ENCODE data around the gene ADAM23. TPM values are rescaled to one million over a fixed set of nuclear protein-coding genes. Genes with fewer than 3 reads are reported as not detected.

The ADAM23 gene
- total and polyA plus RNA-seq, 2 experiments from 2014 or later: 11.8 to 15.9 TPM

DNA sequence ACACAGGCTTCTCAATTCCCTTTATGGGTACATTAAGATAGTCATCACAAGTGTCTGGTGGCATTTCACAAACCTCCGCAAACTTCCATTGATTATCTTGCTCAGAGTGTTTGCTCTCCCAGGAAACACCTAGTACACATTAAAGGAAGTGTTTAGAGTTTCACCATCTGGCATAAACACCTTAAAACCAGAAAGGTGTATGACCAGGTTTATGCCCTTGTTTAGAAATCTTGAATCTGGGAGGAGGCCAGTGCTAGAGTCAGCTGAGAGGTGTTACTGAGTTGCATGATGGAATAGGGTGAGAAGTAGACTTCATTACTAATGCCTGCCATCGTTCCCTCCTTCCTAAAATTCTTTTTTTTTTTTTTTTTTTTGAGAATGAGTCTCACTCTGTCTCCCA lies 120.0 kb downstream of the ADAM23 start (continued):
- TF ChIP-seq, protein P1, sequence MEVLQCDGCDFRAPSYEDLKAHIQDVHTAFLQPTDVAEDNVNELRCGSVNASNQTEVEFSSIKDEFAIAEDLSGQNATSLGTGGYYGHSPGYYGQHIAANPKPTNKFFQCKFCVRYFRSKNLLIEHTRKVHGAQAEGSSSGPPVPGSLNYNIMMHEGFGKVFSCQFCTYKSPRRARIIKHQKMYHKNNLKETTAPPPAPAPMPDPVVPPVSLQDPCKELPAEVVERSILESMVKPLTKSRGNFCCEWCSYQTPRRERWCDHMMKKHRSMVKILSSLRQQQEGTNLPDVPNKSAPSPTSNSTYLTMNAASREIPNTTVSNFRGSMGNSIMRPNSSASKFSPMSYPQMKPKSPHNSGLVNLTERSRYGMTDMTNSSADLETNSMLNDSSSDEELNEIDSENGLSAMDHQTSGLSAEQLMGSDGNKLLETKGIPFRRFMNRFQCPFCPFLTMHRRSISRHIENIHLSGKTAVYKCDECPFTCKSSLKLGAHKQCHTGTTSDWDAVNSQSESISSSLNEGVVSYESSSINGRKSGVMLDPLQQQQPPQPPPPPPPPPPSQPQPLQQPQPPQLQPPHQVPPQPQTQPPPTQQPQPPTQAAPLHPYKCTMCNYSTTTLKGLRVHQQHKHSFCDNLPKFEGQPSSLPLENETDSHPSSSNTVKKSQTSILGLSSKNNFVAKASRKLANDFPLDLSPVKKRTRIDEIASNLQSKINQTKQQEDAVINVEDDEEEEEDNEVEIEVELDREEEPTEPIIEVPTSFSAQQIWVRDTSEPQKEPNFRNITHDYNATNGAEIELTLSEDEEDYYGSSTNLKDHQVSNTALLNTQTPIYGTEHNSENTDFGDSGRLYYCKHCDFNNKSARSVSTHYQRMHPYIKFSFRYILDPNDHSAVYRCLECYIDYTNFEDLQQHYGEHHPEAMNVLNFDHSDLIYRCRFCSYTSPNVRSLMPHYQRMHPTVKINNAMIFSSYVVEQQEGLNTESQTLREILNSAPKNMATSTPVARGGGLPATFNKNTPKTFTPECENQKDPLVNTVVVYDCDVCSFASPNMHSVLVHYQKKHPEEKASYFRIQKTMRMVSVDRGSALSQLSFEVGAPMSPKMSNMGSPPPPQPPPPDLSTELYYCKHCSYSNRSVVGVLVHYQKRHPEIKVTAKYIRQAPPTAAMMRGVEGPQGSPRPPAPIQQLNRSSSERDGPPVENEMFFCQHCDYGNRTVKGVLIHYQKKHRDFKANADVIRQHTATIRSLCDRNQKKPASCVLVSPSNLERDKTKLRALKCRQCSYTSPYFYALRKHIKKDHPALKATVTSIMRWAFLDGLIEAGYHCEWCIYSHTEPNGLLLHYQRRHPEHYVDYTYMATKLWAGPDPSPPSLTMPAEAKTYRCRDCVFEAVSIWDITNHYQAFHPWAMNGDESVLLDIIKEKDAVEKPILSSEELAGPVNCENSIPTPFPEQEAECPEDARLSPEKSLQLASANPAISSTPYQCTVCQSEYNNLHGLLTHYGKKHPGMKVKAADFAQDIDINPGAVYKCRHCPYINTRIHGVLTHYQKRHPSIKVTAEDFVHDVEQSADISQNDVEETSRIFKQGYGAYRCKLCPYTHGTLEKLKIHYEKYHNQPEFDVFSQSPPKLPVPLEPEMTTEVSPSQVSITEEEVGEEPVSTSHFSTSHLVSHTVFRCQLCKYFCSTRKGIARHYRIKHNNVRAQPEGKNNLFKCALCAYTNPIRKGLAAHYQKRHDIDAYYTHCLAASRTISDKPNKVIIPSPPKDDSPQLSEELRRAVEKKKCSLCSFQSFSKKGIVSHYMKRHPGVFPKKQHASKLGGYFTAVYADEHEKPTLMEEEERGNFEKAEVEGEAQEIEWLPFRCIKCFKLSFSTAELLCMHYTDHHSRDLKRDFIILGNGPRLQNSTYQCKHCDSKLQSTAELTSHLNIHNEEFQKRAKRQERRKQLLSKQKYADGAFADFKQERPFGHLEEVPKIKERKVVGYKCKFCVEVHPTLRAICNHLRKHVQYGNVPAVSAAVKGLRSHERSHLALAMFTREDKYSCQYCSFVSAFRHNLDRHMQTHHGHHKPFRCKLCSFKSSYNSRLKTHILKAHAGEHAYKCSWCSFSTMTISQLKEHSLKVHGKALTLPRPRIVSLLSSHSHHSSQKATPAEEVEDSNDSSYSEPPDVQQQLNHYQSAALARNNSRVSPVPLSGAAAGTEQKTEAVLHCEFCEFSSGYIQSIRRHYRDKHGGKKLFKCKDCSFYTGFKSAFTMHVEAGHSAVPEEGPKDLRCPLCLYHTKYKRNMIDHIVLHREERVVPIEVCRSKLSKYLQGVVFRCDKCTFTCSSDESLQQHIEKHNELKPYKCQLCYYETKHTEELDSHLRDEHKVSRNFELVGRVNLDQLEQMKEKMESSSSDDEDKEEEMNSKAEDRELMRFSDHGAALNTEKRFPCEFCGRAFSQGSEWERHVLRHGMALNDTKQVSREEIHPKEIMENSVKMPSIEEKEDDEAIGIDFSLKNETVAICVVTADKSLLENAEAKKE (CRISPR knock-in tag; IDR thresholded peaks at IDR 0.05): no peak
- TF ChIP-seq STAT1 (IDR thresholded peaks at IDR 0.05; ENCODE audit: unreplicated experiment): no peak

DNA sequence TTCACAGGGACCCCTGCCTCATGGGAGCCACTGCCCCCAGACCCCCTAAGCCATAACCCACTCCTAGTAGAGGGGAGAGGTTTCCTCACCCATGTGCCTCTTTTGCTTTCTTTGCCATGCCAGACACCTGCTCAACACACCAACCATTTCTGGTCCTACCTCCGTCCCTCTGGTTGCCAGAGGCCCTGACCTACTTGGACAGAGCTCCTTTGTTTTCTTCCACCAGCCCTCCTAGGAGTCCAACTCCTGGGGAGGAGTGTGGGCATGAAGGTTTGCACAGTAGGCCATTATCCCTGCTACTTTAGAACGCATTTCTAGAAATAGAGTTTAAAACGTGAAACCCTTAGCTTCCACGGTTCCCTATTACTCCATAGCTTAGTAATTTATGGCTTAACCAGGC lies 122.3 kb downstream of the ADAM23 start:
- H2AFZ ChIP-seq: no peak overlapping the region
- H4K20me1 ChIP-seq (replicated peaks; ENCODE audit: insufficient read depth): no peaks in the 10 kb centered on the region
- no peak overlapping the region for H3K4me3 ChIP-seq
- no peaks in the 10 kb centered on the region for H3F3A ChIP-seq (replicated peaks; ENCODE audit: low read depth)
- no peaks in the 10 kb centered on the region for H3K4me1 ChIP-seq (ENCODE audit: insufficient read depth)
- H3K27ac ChIP-seq (ENCODE audit: low read depth): no peak overlapping the region
- DNase-seq (ENCODE audit: low spot score) (no peak), ATAC-seq (no peak)
- H3K79me2 ChIP-seq (replicated peaks; ENCODE audit: insufficient read depth): no peaks in the 10 kb centered on the region
- no peak overlapping the region for H3K4me2 ChIP-seq
- H3K27me3 ChIP-seq (ENCODE audit: insufficient read depth): no peaks in the 10 kb centered on the region
- no peak overlapping the region for H3K4me3 Mint-ChIP-seq
- H3K27me3 Mint-ChIP-seq (ENCODE audit: insufficient read depth, low read depth, poor library complexity): no peaks in the 10 kb centered on the region
- no peaks in the 10 kb centered on the region for H3K9me3 Mint-ChIP-seq
- no peaks in the 10 kb centered on the region; the same call in 1 of the 2 replicates for H3K36me3 ChIP-seq (ENCODE audit: insufficient read depth)
- no peak overlapping the region for H3K27ac Mint-ChIP-seq
- H3K36me3 Mint-ChIP-seq (ENCODE audit: low read depth): peaks cover 5% of the 10 kb centered on the region; the same call in 1 of the 3 replicates
- H3K9me2 ChIP-seq (ENCODE audit: insufficient read depth): no peaks in the 10 kb centered on the region
- peaks cover 5% of the 10 kb centered on the region; the same call in 2 of the 3 replicates for H3K4me1 Mint-ChIP-seq
- TF ChIP-seq EZH2phosphoT487 (IDR thresholded peaks at IDR 0.05; ENCODE audit: unreplicated experiment): no peak
- no peak for TF ChIP-seq POLR2AphosphoS5 (IDR thresholded peaks at IDR 0.05; ENCODE audit: low read depth)
- no peak for TF ChIP-seq CTCF (conservative IDR thresholded peaks at IDR 0.05; ENCODE audit: low read depth in 2 of 2)
- TF ChIP-seq, protein P1 (CRISPR knock-in tag; IDR thresholded peaks at IDR 0.05): no peak

All from GM23338 (cell line).